ENCODE measurements around the gene GIT2.

- TF ChIP-seq CTCF (IDR thresholded peaks at IDR 0.05) (no peak), EZH2 (IDR thresholded peaks at IDR 0.05; ENCODE audit: borderline replicate concordance, insufficient read depth, low read depth, low read length, poor library complexity, severe bottlenecking) (no peak)
These were observed 32.2 kb upstream of the GIT2 start for GRCh38 chr12:110028323-110028722.

Measured in B cell (primary cell).